ENCODE results near the gene TWIST2. TPM values are rescaled to one million over a fixed set of nuclear protein-coding genes. Genes with fewer than 3 reads are reported as not detected.

The TWIST2 gene
- total RNA-seq, 1 donor = 9.4 TPM

- no peak overlapping the region for H3K4me2 ChIP-seq (ENCODE audit: insufficient read depth, low read length)
- no peaks in the 10 kb centered on the region for H4K20me1 ChIP-seq (ENCODE audit: insufficient read depth, low read length)
- H3K27me3 ChIP-seq (ENCODE audit: insufficient read depth, low read length) = peaks cover 4% of the 10 kb centered on the region
- no peak for DNase-seq (ENCODE audit: insufficient read length, low spot score, missing footprints)
- no peaks in the 10 kb centered on the region for H3K79me2 ChIP-seq (ENCODE audit: insufficient read depth, low read length)
- no peak overlapping the region for H3K27ac ChIP-seq (ENCODE audit: low read depth, low read length)
- no peak overlapping the region for H3K4me3 ChIP-seq (ENCODE audit: insufficient read depth, low read length)
- H2AFZ ChIP-seq (ENCODE audit: low read length) = no peak overlapping the region
- no peaks in the 10 kb centered on the region for H3K4me1 ChIP-seq (ENCODE audit: insufficient read depth, low read length)
- H3K9me3 ChIP-seq (ENCODE audit: low read depth, low read length) = no peaks in the 10 kb centered on the region
- no peaks in the 10 kb centered on the region for H3K36me3 ChIP-seq (ENCODE audit: insufficient read depth, low read length)
- no peak for TF ChIP-seq CTCF (IDR thresholded peaks at IDR 0.05; ENCODE audit: extremely low read depth, low read depth, low read length)
These were observed 27.0 kb upstream of the TWIST2 start for GRCh38 chr2:238820916-238821315.

GRCh38 chr2:238821391-238821790 lies 26.5 kb upstream of the TWIST2 start:
- H3K4me1 ChIP-seq (ENCODE audit: insufficient read depth, low read length) = no peaks in the 10 kb centered on the region
- no peak overlapping the region for H2AFZ ChIP-seq (ENCODE audit: low read length)
- H3K79me2 ChIP-seq (ENCODE audit: insufficient read depth, low read length) = no peaks in the 10 kb centered on the region
- no peak overlapping the region for H3K27ac ChIP-seq (ENCODE audit: low read depth, low read length)
- no peaks in the 10 kb centered on the region for H4K20me1 ChIP-seq (ENCODE audit: insufficient read depth, low read length)
- no peak overlapping the region for H3K4me3 ChIP-seq (ENCODE audit: insufficient read depth, low read length)
- no peaks in the 10 kb centered on the region for H3K36me3 ChIP-seq (ENCODE audit: insufficient read depth, low read length)
- no peaks in the 10 kb centered on the region for H3K9me3 ChIP-seq (ENCODE audit: low read depth, low read length)
- peaks cover 4% of the 10 kb centered on the region for H3K27me3 ChIP-seq (ENCODE audit: insufficient read depth, low read length)
- no peak for TF ChIP-seq CTCF (IDR thresholded peaks at IDR 0.05; ENCODE audit: extremely low read depth, low read depth, low read length)
- H3K4me2 ChIP-seq (ENCODE audit: insufficient read depth, low read length) = no peak overlapping the region
- DNase-seq (ENCODE audit: insufficient read length, low spot score, missing footprints) = no peak

- no peaks in the 10 kb centered on the region for H4K20me1 ChIP-seq (ENCODE audit: insufficient read depth, low read length)
- no peaks in the 10 kb centered on the region for H3K9me3 ChIP-seq (ENCODE audit: low read depth, low read length)
- H3K4me1 ChIP-seq (ENCODE audit: insufficient read depth, low read length) = no peaks in the 10 kb centered on the region
- no peak overlapping the region for H3K4me3 ChIP-seq (ENCODE audit: insufficient read depth, low read length)
- H2AFZ ChIP-seq (ENCODE audit: low read length) = no peak overlapping the region
- TF ChIP-seq CTCF (IDR thresholded peaks at IDR 0.05; ENCODE audit: extremely low read depth, low read depth, low read length) = no peak
- no peak for DNase-seq (ENCODE audit: insufficient read length, low spot score, missing footprints)
- H3K27me3 ChIP-seq (ENCODE audit: insufficient read depth, low read length) = peaks cover 4% of the 10 kb centered on the region
- H3K36me3 ChIP-seq (ENCODE audit: insufficient read depth, low read length) = no peaks in the 10 kb centered on the region
- no peak overlapping the region for H3K27ac ChIP-seq (ENCODE audit: low read depth, low read length)
- no peaks in the 10 kb centered on the region for H3K79me2 ChIP-seq (ENCODE audit: insufficient read depth, low read length)
- H3K4me2 ChIP-seq (ENCODE audit: insufficient read depth, low read length) = no peak overlapping the region
These were observed 25.8 kb upstream of the TWIST2 start for GRCh38 chr2:238821944-238822670.

- H3K36me3 ChIP-seq (ENCODE audit: insufficient read depth, low read length) = no peaks in the 10 kb centered on the region
- H3K4me2 ChIP-seq (ENCODE audit: insufficient read depth, low read length) = no peak overlapping the region
- DNase-seq (ENCODE audit: insufficient read length, low spot score, missing footprints) = no peak
- H3K79me2 ChIP-seq (ENCODE audit: insufficient read depth, low read length) = no peaks in the 10 kb centered on the region
- no peak overlapping the region for H3K4me3 ChIP-seq (ENCODE audit: insufficient read depth, low read length)
- peaks cover 4% of the 10 kb centered on the region for H3K27me3 ChIP-seq (ENCODE audit: insufficient read depth, low read length)
- no peaks in the 10 kb centered on the region for H4K20me1 ChIP-seq (ENCODE audit: insufficient read depth, low read length)
- no peaks in the 10 kb centered on the region for H3K4me1 ChIP-seq (ENCODE audit: insufficient read depth, low read length)
- H3K9me3 ChIP-seq (ENCODE audit: low read depth, low read length) = no peaks in the 10 kb centered on the region
- H2AFZ ChIP-seq (ENCODE audit: low read length) = no peak overlapping the region
- no peak overlapping the region for H3K27ac ChIP-seq (ENCODE audit: low read depth, low read length)
- TF ChIP-seq CTCF (IDR thresholded peaks at IDR 0.05; ENCODE audit: extremely low read depth, low read depth, low read length) = no peak
These were observed 24.9 kb upstream of the TWIST2 start for GRCh38 chr2:238822955-238823354.
